Smooth muscle cell (in vitro differentiated cells): ENCODE results near the gene SLC25A25. TPM values are rescaled to one million over a fixed set of nuclear protein-coding genes. Genes with fewer than 3 reads are reported as not detected.
"Not testable (repeated sequence)": the region's sequence is repeated elsewhere in the genome, so short reads cannot be mapped to it uniquely, and the experiment has no call there.

Experiments used
- DNase-seq: peaks from one replicate; lab custom pipeline; 2025; ENCODE audit not compliant: unreplicated experiment; lab: John Stamatoyannopoulos, UW
- H2AFZ ChIP-seq: fragments of 200-600 bp; sonication (generic); 2 replicates; pipeline ENCODE4 v1.6.0; 2016; ENCODE audit warnings: antibody characterized with exemption, low read depth, mild to moderate bottlenecking
- H3F3A ChIP-seq: fragments of 200-600 bp; sonication (generic); 2 replicates; pipeline ENCODE4 v1.6.0; 2017; ENCODE audit warnings: antibody characterized with exemption, low read depth
- H3K27ac ChIP-seq: fragments of 200-600 bp; sonication (generic); 2 replicates; pipeline ENCODE4 v1.5.1; 2016; ENCODE audit warnings: low read depth, mild to moderate bottlenecking
- H3K27me3 ChIP-seq: fragments of 200-600 bp; sonication (generic); 2 replicates; pipeline ENCODE4 v1.6.1; 2016; ENCODE audit warnings: low read depth, mild to moderate bottlenecking
- H3K36me3 ChIP-seq: fragments of 200-600 bp; sonication (generic); 2 replicates; pipeline ENCODE4 v1.5.1; 2016; ENCODE audit warnings: low read depth
- H3K4me1 ChIP-seq: fragments of 200-600 bp; sonication (generic); 2 replicates; pipeline ENCODE4 v1.5.1; 2016; ENCODE audit warnings: low read depth
- H3K4me2 ChIP-seq: fragments of 200-600 bp; sonication (generic); 2 replicates; pipeline ENCODE4 v1.6.0; 2016; ENCODE audit warnings: mild to moderate bottlenecking
- H3K4me3 ChIP-seq: fragments of 200-600 bp; sonication (generic); 2 replicates; pipeline ENCODE4 v1.5.1; 2016; ENCODE audit warnings: mild to moderate bottlenecking
- H3K79me2 ChIP-seq: fragments of 200-600 bp; sonication (generic); 2 replicates; pipeline ENCODE4 v1.6.0; 2016; ENCODE audit warnings: low read depth, mild to moderate bottlenecking
- H3K9ac ChIP-seq: fragments of 200-600 bp; sonication (generic); 2 replicates; pipeline ENCODE4 v1.6.0; 2016; ENCODE audit warnings: low read depth
- H3K9me3 ChIP-seq: fragments of 200-600 bp; sonication (generic); replicated peaks from 2 replicates; pipeline ENCODE4 v1.5.1; 2016; ENCODE audit warnings: low read depth
- H4K20me1 ChIP-seq: fragments of 200-600 bp; sonication (generic); 2 replicates; pipeline ENCODE4 v1.6.0; 2016; ENCODE audit warnings: low read depth
- WGBS: methylation state at CpG from one replicate; pipeline ENCODE4 v1.1.7; 2016; ENCODE audit warnings: low lambda C conversion rate; 5-methylcytosine and 5-hydroxymethylcytosine counted together
- polyA plus RNA-seq: library from polyadenylated mRNA; unstranded; fragments of >200 nt; fragmentation: Nextera tagmentation; extraction: Ambion mirVana; gene quantifications from 2 replicates; pipeline ENCODE4 v1.2.1, GENCODE V29; 2016
- total RNA-seq: library from RNA; depleted of rRNA; stranded (reverse); fragments of >200 nt; gene quantifications from 2 replicates; pipeline ENCODE4 v1.2.3, GENCODE V29; 2014
- TF ChIP-seq, protein P1 (sequence below): fragments of 200-600 bp; sonication (generic); IDR thresholded peaks from 2 replicates; pipeline ENCODE4 v1.5.1; 2017; ENCODE audit warnings: borderline replicate concordance, mild to moderate bottlenecking, antibody characterized with exemption; ENCODE audit not compliant: insufficient read depth, poor library complexity, severe bottlenecking

Gene SLC25A25
- total and polyA plus RNA-seq, 2 experiments from 2014 or later: 15.7 to 20.5 TPM

DNA sequence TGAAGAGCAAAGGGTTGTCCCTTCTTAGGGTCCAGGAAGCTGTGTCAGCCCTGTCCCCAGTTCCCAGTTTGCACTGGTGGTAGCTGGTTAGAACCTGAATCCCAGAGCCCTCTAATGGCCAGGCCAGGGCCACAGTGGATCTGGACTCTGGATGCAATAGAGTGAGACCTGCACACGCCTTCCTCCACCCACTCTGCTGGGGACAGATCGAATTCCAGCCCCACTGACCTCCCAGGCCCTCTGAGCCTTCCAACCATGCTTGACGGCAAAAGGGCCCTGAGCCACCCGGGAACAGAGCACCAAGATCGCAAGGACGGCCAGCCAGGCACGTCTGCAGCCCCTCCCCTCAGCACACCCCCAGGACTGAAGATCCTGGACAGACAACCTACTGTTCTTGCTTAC lies 24.6 kb upstream of the SLC25A25 start:
- no peak for DNase-seq
- Histone ChIP-seq H3K27ac (no peak overlapping the region), H2AFZ (peak overlapping the region; percentile 73), H3K9ac (no peak overlapping the region), H3K4me1 (peaks cover 8% of the 10 kb centered on the region), H3K4me3 (no peak overlapping the region), H3F3A (no peaks in the 10 kb centered on the region), H3K9me3 (no peaks in the 10 kb centered on the region), H3K27me3 (no peaks in the 10 kb centered on the region), H3K4me2 (no peak overlapping the region), H4K20me1 (no peaks in the 10 kb centered on the region), H3K79me2 (no peaks in the 10 kb centered on the region), H3K36me3 (no peaks in the 10 kb centered on the region)
- 34% methylated on average over 7 of the region's 7 CpGs for WGBS
- TF ChIP-seq, protein P1, sequence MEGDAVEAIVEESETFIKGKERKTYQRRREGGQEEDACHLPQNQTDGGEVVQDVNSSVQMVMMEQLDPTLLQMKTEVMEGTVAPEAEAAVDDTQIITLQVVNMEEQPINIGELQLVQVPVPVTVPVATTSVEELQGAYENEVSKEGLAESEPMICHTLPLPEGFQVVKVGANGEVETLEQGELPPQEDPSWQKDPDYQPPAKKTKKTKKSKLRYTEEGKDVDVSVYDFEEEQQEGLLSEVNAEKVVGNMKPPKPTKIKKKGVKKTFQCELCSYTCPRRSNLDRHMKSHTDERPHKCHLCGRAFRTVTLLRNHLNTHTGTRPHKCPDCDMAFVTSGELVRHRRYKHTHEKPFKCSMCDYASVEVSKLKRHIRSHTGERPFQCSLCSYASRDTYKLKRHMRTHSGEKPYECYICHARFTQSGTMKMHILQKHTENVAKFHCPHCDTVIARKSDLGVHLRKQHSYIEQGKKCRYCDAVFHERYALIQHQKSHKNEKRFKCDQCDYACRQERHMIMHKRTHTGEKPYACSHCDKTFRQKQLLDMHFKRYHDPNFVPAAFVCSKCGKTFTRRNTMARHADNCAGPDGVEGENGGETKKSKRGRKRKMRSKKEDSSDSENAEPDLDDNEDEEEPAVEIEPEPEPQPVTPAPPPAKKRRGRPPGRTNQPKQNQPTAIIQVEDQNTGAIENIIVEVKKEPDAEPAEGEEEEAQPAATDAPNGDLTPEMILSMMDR: no peak

DNA sequence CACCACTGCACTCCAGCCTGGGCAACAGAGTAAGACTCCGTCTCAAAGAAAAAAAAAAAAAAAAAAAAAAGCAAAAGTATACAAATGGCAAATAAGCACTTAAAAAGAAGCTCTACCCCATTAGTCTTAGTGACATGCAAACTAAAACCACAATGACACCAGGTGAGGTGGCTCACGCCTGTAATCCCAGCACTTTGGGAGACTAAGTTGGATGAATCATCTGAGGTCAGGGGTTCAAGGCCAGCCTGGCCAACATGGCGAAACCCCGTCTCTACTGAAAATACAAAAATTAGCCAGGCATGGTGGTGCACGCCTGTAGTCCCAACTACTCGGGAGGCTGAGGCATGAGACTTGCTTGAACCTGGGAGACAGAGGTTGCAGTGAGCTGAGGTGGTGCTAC lies 22.6 kb upstream of the SLC25A25 start:
- H3K27ac ChIP-seq, H3K4me1 ChIP-seq, H3K79me2 ChIP-seq, H3K36me3 ChIP-seq, H3K9me3 ChIP-seq, H2AFZ ChIP-seq, H3K27me3 ChIP-seq, H3K9ac ChIP-seq, H3F3A ChIP-seq, H4K20me1 ChIP-seq, DNase-seq, H3K4me2 ChIP-seq, H3K4me3 ChIP-seq: not testable (repeated sequence)
- WGBS: 92% methylated on average over 6 of the region's 6 CpGs

DNA sequence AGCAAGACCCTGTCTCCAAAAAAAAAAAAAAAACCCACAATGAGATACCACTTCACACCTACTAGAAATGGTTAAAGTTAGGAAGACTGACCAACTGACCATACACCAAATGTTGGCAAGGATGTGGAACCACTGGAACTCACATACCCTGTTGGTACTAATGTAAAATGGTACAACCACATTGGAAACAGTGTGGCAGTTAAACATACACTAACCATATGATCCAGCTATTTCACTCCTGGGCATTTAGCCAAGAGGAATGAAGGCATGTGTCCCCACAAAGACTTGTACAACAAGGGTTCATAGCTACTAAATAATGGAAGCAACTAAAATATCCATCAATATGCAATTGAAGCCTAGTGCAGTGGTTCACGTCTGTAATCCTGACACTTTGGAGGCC lies 22.2 kb upstream of the SLC25A25 start:
- Histone ChIP-seq H3K4me3 (no peak overlapping the region), H3K36me3 (no peaks in the 10 kb centered on the region), H2AFZ (no peak overlapping the region), H3K9ac (no peak overlapping the region), H3K4me1 (peaks cover 8% of the 10 kb centered on the region), H3K9me3 (no peaks in the 10 kb centered on the region), H3K27me3 (no peaks in the 10 kb centered on the region), H3F3A (no peaks in the 10 kb centered on the region), H3K79me2 (no peaks in the 10 kb centered on the region), H4K20me1 (no peaks in the 10 kb centered on the region), H3K27ac (no peak overlapping the region), H3K4me2 (no peak overlapping the region)
- WGBS: 90% methylated on average over 1 of the region's 1 CpG
- DNase-seq: no peak
- TF ChIP-seq, protein P1: no peak

DNA sequence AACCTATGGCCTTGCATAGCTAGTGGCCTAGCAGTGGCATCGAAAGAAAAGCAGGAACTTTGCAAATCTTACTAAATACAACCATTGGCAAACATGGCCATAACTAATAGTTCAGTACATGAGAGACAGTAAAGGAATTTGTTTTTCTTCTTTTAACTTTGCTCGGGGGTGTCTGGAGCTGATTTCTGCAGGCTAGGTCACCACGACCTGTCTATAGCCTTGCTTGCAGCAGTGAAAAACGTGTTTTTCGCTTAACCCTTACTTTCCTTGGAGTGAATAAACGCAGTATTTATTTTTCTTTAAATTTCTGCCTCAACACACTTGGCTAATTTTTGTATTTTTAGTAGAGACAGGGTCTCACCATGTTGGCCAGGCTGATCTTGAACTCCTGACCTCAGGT lies 20.8 kb upstream of the SLC25A25 start:
- TF ChIP-seq, protein P1: no peak
- H3K4me3 ChIP-seq: no peak overlapping the region
- H3K4me2 ChIP-seq: no peak overlapping the region
- no peak overlapping the region for H3K27ac ChIP-seq
- H3F3A ChIP-seq: no peaks in the 10 kb centered on the region
- H2AFZ ChIP-seq: no peak overlapping the region
- H3K9me3 ChIP-seq: no peaks in the 10 kb centered on the region
- WGBS: 89% methylated on average over 6 of the region's 6 CpGs
- H3K79me2 ChIP-seq: no peaks in the 10 kb centered on the region
- H3K4me1 ChIP-seq: peaks cover 8% of the 10 kb centered on the region
- H4K20me1 ChIP-seq: no peaks in the 10 kb centered on the region
- no peak overlapping the region for H3K9ac ChIP-seq
- DNase-seq: no peak
- no peaks in the 10 kb centered on the region for H3K36me3 ChIP-seq
- H3K27me3 ChIP-seq: no peaks in the 10 kb centered on the region
